Activated CD4-positive, alpha-beta T cell treated with anti-CD3 and anti-CD28 coated beads for 36 hours (primary cell): ENCODE data around the gene AKR1C4. TPM values are rescaled to one million over a fixed set of nuclear protein-coding genes. Genes with fewer than 3 reads are reported as not detected.
"Not testable (repeated sequence)": the region's sequence is repeated elsewhere in the genome, so short reads cannot be mapped to it uniquely, and the experiment has no call there.

Source experiments
- ATAC-seq: fragments of 200-7000 bp; cut with Tn5 transposase; one replicate; pipeline ENCODE4 v1.10.0; 2021; ENCODE audit warnings: mild to moderate bottlenecking, moderate library complexity
- CTCF ChIA-PET: fragments of 350-600 bp; sonication (Branson Sonifier 250); formaldehyde crosslinking; loops from one replicate; lab custom pipeline; 2021; ENCODE audit warnings: antibody characterized with exemption; lab: Charles Lee
- POLR2A ChIA-PET: fragments of 350-600 bp; sonication (Branson Sonifier 250); formaldehyde crosslinking; loops from one replicate; lab custom pipeline; 2021; ENCODE audit warnings: antibody characterized with exemption, inconsistent platforms; lab: Charles Lee
- DNase-seq: peaks from one replicate; pipeline ENCODE4 v3.0.0-alpha.2; 2020
- H3K27ac Mint-ChIP-seq: one replicate; pipeline ENCODE4 v1.8.0; 2021; ENCODE audit warnings: mixed read lengths
- H3K27me3 Mint-ChIP-seq: one replicate; pipeline ENCODE4 v1.8.0; 2021; ENCODE audit warnings: mixed read lengths
- H3K36me3 Mint-ChIP-seq: one replicate; pipeline ENCODE4 v1.8.0; 2021; ENCODE audit warnings: low read depth, mixed read lengths
- H3K4me1 Mint-ChIP-seq: one replicate; pipeline ENCODE4 v1.8.0; 2021; ENCODE audit warnings: mixed read lengths
- H3K4me3 Mint-ChIP-seq: one replicate; pipeline ENCODE4 v1.8.0; 2021; ENCODE audit warnings: mild to moderate bottlenecking, moderate library complexity, mixed read lengths
- H3K9me3 Mint-ChIP-seq: one replicate; pipeline ENCODE4 v1.8.0; 2021; ENCODE audit warnings: low read depth, mixed read lengths
- intact Hi-C, 2 experiments: fragments of 100-400 bp; cut with DNase I in 1 of 2; cut with micrococcal nuclease in 1 of 2; formaldehyde crosslinking; loops; one replicate each; pipeline versions ENCODE4 v1.14.2 to v1.15.1; 2022 to 2024; cut with DNase I, micrococcal nuclease
- total RNA-seq, 2 experiments: library from RNA; stranded (reverse); gene quantifications; one replicate each; pipeline ENCODE4 v1.2.3, GENCODE V29; 2021

The AKR1C4 gene
- total RNA-seq, 2 experiments from 2014 or later: not detected

DNA sequence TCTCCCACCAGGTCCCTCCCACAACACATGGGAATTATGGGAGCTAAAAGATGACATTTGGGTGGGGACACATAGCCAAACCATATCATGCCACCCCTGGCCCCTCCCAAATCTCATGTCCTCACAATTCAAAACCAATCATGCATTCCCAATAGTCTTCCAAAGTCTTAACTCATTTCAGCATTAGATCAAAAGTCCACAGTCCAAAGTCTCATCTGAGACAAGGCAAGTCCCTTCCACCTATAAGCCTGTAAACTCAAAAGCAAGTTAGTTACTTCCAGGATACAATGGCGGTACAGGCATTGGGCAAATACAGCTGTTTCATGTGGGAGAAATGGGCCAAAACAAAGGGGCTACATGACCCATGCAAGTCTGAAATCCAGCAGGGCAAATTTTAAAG is 13.1 kb downstream of the AKR1C4 start:
- H3K27me3 Mint-ChIP-seq, H3K36me3 Mint-ChIP-seq, H3K4me1 Mint-ChIP-seq, intact Hi-C loops, H3K9me3 Mint-ChIP-seq, POLR2A ChIA-PET, ATAC-seq, H3K27ac Mint-ChIP-seq, H3K4me3 Mint-ChIP-seq, DNase-seq: not testable (repeated sequence)
- CTCF ChIA-PET: interaction anchor here (0.5 to 1.1 kb wide), 3 partner anchors 8 to 112 kb away, joined by 3 to 4 read pairs (median 4); no protein-coding TSS in a partner anchor

DNA sequence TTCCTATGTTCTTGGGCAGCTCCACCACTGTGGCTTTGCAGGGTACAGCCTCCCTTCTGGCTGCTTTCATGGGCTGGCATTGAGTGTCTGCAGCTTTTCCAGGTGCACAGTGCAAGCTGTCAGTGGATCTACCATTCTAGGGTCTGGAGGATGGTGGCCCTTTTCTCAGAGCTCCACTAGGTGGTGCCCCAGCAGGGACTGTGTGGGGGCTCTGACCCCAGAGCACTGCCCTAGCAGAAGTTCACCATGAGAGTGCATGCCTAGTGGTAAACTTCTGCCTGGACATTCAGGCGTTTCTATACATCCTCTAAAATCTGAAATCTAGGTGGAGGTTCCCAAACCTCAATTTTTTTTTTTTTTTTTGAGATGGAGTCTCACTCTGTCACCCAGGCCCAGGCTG is 13.6 kb downstream of the AKR1C4 start:
- ATAC-seq, H3K36me3 Mint-ChIP-seq, H3K9me3 Mint-ChIP-seq, H3K27me3 Mint-ChIP-seq, H3K4me3 Mint-ChIP-seq, POLR2A ChIA-PET, intact Hi-C loops, H3K4me1 Mint-ChIP-seq, H3K27ac Mint-ChIP-seq: not testable (repeated sequence)
- CTCF ChIA-PET: interaction anchor here (0.9 to 1.1 kb wide), 2 partner anchors 8 to 111 kb away, joined by 4 read pairs; no protein-coding TSS in a partner anchor
- peak; percentile 22 for DNase-seq

DNA sequence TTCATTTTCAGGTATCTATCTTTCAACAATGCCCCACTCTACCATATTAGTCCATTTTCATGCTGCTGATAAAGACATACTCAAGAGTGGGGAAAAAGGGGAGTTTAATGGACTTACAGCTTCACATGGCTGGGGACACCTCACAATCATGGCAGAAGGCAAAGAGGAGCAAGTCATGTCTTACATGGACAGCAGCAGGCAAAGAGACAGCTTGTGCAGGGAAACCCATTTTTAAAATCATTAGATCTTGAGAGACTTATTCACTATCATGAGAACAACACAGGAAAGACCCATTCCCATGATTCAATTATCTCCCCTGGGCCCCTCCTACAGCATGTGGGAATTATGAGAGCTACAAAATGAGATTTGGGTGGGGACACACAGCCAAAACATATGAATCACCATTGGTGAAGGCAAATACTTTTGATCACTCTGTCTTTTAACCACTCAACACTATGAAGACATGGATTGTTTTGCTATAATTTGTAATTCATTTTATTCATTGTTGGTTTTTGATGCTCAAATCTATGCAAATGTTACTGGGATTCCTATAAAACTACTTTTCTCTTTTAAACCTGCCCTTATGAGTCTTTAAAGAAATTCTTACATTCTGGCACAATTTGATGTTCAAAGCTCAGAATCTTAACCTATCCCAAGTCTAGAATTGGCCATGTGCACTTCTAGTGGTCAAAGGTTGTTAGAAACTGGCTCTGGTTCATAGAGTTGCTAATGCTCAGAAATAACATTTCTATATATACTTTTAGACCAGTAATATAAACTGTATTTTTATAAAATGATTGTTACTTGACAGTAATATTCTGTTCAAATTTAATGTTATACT is 15.3 kb downstream of the AKR1C4 start:
- intact Hi-C loops: no loop called here
- no peak overlapping the region for H3K27ac Mint-ChIP-seq

DNA sequence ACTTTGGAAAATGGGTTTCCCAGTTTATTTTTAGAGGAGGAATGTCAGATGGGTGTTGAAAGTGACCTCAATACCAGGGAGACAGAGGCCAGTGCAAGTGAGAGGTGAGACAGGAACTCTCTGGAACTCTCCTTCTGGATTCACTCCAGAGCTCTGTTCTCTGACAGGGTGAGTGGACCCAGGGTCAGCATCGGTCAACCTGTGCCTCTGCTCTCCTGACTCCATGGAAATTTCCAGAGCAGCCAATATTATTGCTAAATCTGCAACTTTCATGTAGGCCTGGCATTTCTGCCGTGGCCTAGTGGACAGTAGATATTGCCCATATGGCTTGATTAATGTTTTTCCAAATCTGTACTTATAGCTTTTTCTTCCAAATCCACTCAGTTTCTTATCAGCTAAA is 20.2 kb downstream of the AKR1C4 start:
- intact Hi-C loops: no loop called here

More for the DNA sequence above, 15.3 kb downstream of the AKR1C4 start:
- POLR2A ChIA-PET: no interaction called here
- H3K4me1 Mint-ChIP-seq: no peaks in the 10 kb centered on the region
- CTCF ChIA-PET: interaction anchor here (0.6 kb wide), 1 partner anchor 585 kb away, joined by 3 read pairs; no protein-coding TSS in a partner anchor
- H3K36me3 Mint-ChIP-seq: no peaks in the 10 kb centered on the region
- no peak overlapping the region for H3K4me3 Mint-ChIP-seq
- H3K9me3 Mint-ChIP-seq: peaks cover 8% of the 10 kb centered on the region
- H3K27me3 Mint-ChIP-seq: no peaks in the 10 kb centered on the region
- ATAC-seq (no peak), DNase-seq (no peak)

GRCh38 chr10:5219262-5219661 is 22.6 kb downstream of the AKR1C4 start:
- CTCF ChIA-PET: interaction anchor here (1.0 to 1.3 kb wide), 2 partner anchors 12 to 369 kb away, joined by 3 read pairs; no protein-coding TSS in a partner anchor
- H3K4me1 Mint-ChIP-seq: no peaks in the 10 kb centered on the region

More for the DNA sequence above, 20.2 kb downstream of the AKR1C4 start:
- Mint-ChIP-seq H3K27me3 (no peaks in the 10 kb centered on the region), H3K9me3 (peaks cover under 1% of the 10 kb centered on the region), H3K27ac (no peak overlapping the region), H3K36me3 (no peaks in the 10 kb centered on the region), H3K4me1 (no peaks in the 10 kb centered on the region), H3K4me3 (no peak overlapping the region)
- POLR2A ChIA-PET: no interaction called here
- CTCF ChIA-PET: no interaction called here
- no peak for ATAC-seq
- no peak for DNase-seq

DNA sequence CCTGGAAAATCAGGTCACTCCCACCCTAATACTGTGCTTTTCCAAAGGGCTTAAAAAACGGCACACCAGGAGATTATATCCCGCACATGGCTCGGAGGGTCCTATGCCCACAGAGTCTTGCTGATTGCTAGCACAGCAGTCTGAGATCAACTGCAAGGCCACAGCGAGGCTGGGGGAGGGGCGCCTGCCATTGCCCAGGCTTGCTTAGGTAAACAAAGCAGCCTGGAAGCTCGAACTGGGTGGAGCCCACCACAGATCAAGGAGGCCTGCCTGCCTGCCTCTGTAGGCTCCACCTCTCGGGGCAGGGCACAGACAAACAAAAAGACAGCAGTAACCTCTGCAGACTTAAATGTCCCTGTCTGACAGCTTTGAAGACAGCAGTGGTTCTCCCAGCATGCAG is 26.3 kb downstream of the AKR1C4 start:
- intact Hi-C loops, CTCF ChIA-PET, H3K9me3 Mint-ChIP-seq, H3K27ac Mint-ChIP-seq, H3K4me3 Mint-ChIP-seq, H3K27me3 Mint-ChIP-seq, H3K36me3 Mint-ChIP-seq, POLR2A ChIA-PET, DNase-seq, H3K4me1 Mint-ChIP-seq, ATAC-seq: not testable (repeated sequence)

More at GRCh38 chr10:5219262-5219661, 22.6 kb downstream of the AKR1C4 start:
- ATAC-seq (no peak), DNase-seq (no peak)
- H3K27me3 Mint-ChIP-seq: no peaks in the 10 kb centered on the region
- intact Hi-C loops: no loop called here
- H3K9me3 Mint-ChIP-seq: no peaks in the 10 kb centered on the region
- H3K27ac Mint-ChIP-seq: no peak overlapping the region
- H3K36me3 Mint-ChIP-seq: no peaks in the 10 kb centered on the region
- POLR2A ChIA-PET: no interaction called here
- no peak overlapping the region for H3K4me3 Mint-ChIP-seq

- no peaks in the 10 kb centered on the region for H3K4me1 Mint-ChIP-seq
- no peaks in the 10 kb centered on the region for H3K9me3 Mint-ChIP-seq
- ChIA-PET CTCF (no interaction called here), POLR2A (no interaction called here)
- H3K4me3 Mint-ChIP-seq: no peak overlapping the region
- intact Hi-C loops: no loop called here
- no peaks in the 10 kb centered on the region for H3K36me3 Mint-ChIP-seq
- peaks cover 4% of the 10 kb centered on the region for H3K27me3 Mint-ChIP-seq
- no peak for ATAC-seq
- DNase-seq: no peak
- no peak overlapping the region for H3K27ac Mint-ChIP-seq
Measured at GRCh38 chr10:5229019-5229418, 32.4 kb downstream of the AKR1C4 start.

DNA sequence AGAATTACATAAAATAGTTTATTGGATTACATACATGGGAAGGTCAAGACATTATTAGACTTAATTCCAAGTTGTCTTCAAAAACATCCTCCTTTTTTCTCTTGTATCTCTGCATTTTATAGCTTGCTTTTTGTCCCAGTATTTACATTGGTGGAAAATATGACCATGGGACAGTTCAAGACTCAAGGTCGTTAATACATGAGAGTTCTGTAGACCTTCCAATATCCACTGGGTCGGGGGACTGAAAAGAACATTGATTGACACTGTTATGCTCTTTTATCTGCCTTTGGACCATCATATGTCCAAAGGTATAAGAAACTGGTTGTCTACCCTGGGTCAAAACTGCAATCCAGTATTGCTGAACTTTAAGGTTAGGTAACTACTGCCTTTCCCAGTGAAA is 36.7 kb downstream of the AKR1C4 start:
- intact Hi-C loops: no loop called here
- peaks cover 5% of the 10 kb centered on the region for H3K36me3 Mint-ChIP-seq
- CTCF ChIA-PET: no interaction called here
- H3K9me3 Mint-ChIP-seq: peaks cover 13% of the 10 kb centered on the region
- peaks cover 9% of the 10 kb centered on the region for H3K27me3 Mint-ChIP-seq
- POLR2A ChIA-PET: no interaction called here
- no peaks in the 10 kb centered on the region for H3K4me1 Mint-ChIP-seq
- DNase-seq (no peak), ATAC-seq (no peak)
- no peak overlapping the region for H3K4me3 Mint-ChIP-seq
- no peak overlapping the region for H3K27ac Mint-ChIP-seq

DNA sequence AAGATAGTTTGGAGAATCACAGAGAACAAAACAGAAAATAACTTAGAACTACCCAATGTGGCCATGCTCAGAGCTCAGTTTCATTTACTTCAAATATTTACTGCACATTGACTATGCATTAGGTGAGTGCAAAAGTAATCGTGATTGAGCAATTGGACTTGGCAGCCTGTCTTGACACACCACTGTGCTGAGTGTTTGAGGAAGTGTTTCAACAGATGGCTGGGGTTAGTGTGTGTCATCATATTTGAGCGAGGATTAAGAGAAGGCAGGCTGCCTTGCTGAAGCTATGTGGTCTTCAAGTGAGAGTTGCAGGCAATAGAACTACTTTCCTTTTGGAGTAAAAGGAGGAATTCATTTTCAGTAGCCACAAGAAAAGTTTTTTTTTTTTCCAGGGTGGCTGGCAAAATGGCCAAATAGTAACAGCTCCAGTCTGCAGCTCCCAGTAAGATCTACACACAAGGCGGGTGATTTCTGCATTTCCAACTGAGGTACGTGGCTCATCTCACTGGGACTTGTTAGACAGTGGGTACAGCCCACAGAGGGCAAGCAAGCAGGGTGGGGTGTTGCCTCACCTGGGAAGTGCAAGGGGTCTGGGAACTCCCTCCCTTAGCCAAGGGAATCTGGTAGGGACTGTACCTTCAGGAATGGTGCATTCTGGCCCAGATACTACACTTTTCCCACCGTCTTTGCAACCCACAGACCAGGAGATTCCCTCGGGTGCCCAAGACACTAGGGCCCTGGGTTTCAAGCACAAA is 37.6 kb downstream of the AKR1C4 start:
- peaks cover 5% of the 10 kb centered on the region for H3K36me3 Mint-ChIP-seq
- intact Hi-C loops: no loop called here
- POLR2A ChIA-PET: no interaction called here
- DNase-seq (no peak), ATAC-seq (no peak)
- CTCF ChIA-PET: no interaction called here
- no peaks in the 10 kb centered on the region for H3K4me1 Mint-ChIP-seq
- H3K9me3 Mint-ChIP-seq: peaks cover 13% of the 10 kb centered on the region
- H3K4me3 Mint-ChIP-seq: no peak overlapping the region
- no peak overlapping the region for H3K27ac Mint-ChIP-seq
- peaks cover 12% of the 10 kb centered on the region for H3K27me3 Mint-ChIP-seq

GRCh38 chr10:5237541-5237940 is 40.9 kb downstream of the AKR1C4 start:
- intact Hi-C loops, ATAC-seq, DNase-seq, CTCF ChIA-PET, H3K36me3 Mint-ChIP-seq, H3K4me3 Mint-ChIP-seq, H3K4me1 Mint-ChIP-seq, POLR2A ChIA-PET, H3K27ac Mint-ChIP-seq: not testable (repeated sequence)
- Mint-ChIP-seq H3K27me3 (peaks cover 12% of the 10 kb centered on the region), H3K9me3 (peaks cover 13% of the 10 kb centered on the region)

DNA sequence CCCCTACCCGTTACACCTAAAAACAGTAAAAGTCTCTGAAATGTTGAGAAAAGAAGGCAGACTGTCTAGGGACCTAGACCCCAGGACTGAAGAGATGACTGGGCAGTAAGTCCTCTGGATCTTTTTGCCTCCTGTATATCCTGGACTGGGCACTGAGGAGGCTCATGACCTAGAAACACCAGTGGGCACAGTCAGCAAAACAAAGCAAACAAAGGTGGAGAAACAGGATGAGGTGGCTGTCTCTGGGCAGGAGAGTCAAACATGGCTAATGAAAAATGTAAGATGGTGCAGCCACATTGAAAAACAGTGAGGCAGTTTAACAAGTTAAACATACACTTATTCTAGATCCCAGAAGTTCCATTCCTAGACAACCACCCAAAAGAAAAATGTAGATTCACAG is 45.9 kb downstream of the AKR1C4 start:
- no peak overlapping the region for H3K27ac Mint-ChIP-seq
- H3K36me3 Mint-ChIP-seq: peaks cover under 1% of the 10 kb centered on the region
- H3K27me3 Mint-ChIP-seq: peaks cover 7% of the 10 kb centered on the region
- CTCF ChIA-PET: no interaction called here
- no peak for ATAC-seq
- peaks cover 3% of the 10 kb centered on the region for H3K9me3 Mint-ChIP-seq
- no peaks in the 10 kb centered on the region for H3K4me1 Mint-ChIP-seq
- H3K4me3 Mint-ChIP-seq: no peak overlapping the region
- DNase-seq: no peak
- intact Hi-C loops: no loop called here
- POLR2A ChIA-PET: no interaction called here
